ENCODE data around the gene MMD.

MMD gene

GRCh38 chr17:55418369-55419268 is 3.0 kb downstream of the MMD start:
- Histone ChIP-seq H2BK12ac (ENCODE audit: low read length) (no peak overlapping the region), H3K27ac (ENCODE audit: low read depth, low read length) (no peak overlapping the region), H3K4ac (ENCODE audit: low read depth, low read length) (no peak overlapping the region), H3K4me1 (ENCODE audit: control insufficient read depth in 1 of 2, insufficient read depth in 2 of 2, low read length in 2 of 2) (peaks cover 0 to 16% of the 10 kb centered on the region in 2 experiments), H4K8ac (ENCODE audit: low read depth, low read length) (no peak overlapping the region), H4K12ac (ENCODE audit: low read depth, low read length) (no peak overlapping the region), H2BK5ac (ENCODE audit: low read depth, low read length, poor library complexity) (no peak overlapping the region), H3K9me3 (ENCODE audit: insufficient read depth, low read depth, low read length) (no peaks in the 10 kb centered on the region), H3K79me2 (ENCODE audit: control insufficient read depth, insufficient read depth, low read length, poor library complexity) (peaks cover 11% of the 10 kb centered on the region), H3K14ac (ENCODE audit: low read length) (no peak overlapping the region), H3K4me3 (ENCODE audit: low read depth, low read length) (no peak overlapping the region), H3K23ac (ENCODE audit: low read length) (no peak overlapping the region), H3K79me1 (ENCODE audit: low read length) (peaks cover 14% of the 10 kb centered on the region), H3K18ac (ENCODE audit: low read length) (no peak overlapping the region), H4K91ac (ENCODE audit: low read depth, low read length) (no peak overlapping the region), H3K27me3 (ENCODE audit: insufficient read depth, low read length) (no peaks in the 10 kb centered on the region), H2AK5ac (ENCODE audit: low read length) (no peak overlapping the region), H3K4me2 (ENCODE audit: low read length) (no peak overlapping the region), H2AFZ (ENCODE audit: insufficient read depth, low read length, poor library complexity) (no peak overlapping the region), H3K36me3 (ENCODE audit: control insufficient read depth in 1 of 2, insufficient read depth in 2 of 2, low read length in 2 of 2) (peaks cover 2 to 3% of the 10 kb centered on the region in 2 experiments), H3K9ac (ENCODE audit: low read length) (no peak overlapping the region), H2BK120ac (ENCODE audit: insufficient read depth, low read length, poor library complexity) (no peak overlapping the region)
- no peak for DNase-seq
- WGBS (ENCODE audit: extremely low coverage, insufficient coverage, insufficient read length): no CpG with 5 or more reads among the region's 3 CpGs

GRCh38 chr17:55417411-55418268 is 4.0 kb downstream of the MMD start:
- no peak overlapping the region for H2AFZ ChIP-seq (ENCODE audit: insufficient read depth, low read length, poor library complexity)
- no peak overlapping the region for H2BK5ac ChIP-seq (ENCODE audit: low read depth, low read length, poor library complexity)
- no CpG with 5 or more reads among the region's 4 CpGs for WGBS (ENCODE audit: extremely low coverage, insufficient coverage, insufficient read length)
- H3K27me3 ChIP-seq (ENCODE audit: insufficient read depth, low read length): no peaks in the 10 kb centered on the region
- peaks cover 12% of the 10 kb centered on the region for H3K79me1 ChIP-seq (ENCODE audit: low read length)
- no peak for DNase-seq
- H3K14ac ChIP-seq (ENCODE audit: low read length): no peak overlapping the region
- H3K4me1 ChIP-seq (ENCODE audit: control insufficient read depth in 1 of 2, insufficient read depth in 2 of 2, low read length in 2 of 2): peaks cover 0 to 13% of the 10 kb centered on the region in 2 experiments
- no peak overlapping the region for H4K12ac ChIP-seq (ENCODE audit: low read depth, low read length)
- H3K23ac ChIP-seq (ENCODE audit: low read length): no peak overlapping the region
- no peak overlapping the region for H3K9ac ChIP-seq (ENCODE audit: low read length)
- H4K8ac ChIP-seq (ENCODE audit: low read depth, low read length): no peak overlapping the region
- peak overlapping the region; percentile 23 for H3K4ac ChIP-seq (ENCODE audit: low read depth, low read length)
- peaks cover 11% of the 10 kb centered on the region for H3K79me2 ChIP-seq (ENCODE audit: control insufficient read depth, insufficient read depth, low read length, poor library complexity)
- no peak overlapping the region for H3K18ac ChIP-seq (ENCODE audit: low read length)
- H3K4me2 ChIP-seq (ENCODE audit: low read length): no peak overlapping the region
- H2AK5ac ChIP-seq (ENCODE audit: low read length): no peak overlapping the region
- no peaks in the 10 kb centered on the region for H3K9me3 ChIP-seq (ENCODE audit: insufficient read depth, low read depth, low read length)
- H3K27ac ChIP-seq (ENCODE audit: low read depth, low read length): no peak overlapping the region
- no peak overlapping the region for H3K4me3 ChIP-seq (ENCODE audit: low read depth, low read length)
- H3K36me3 ChIP-seq (ENCODE audit: control insufficient read depth in 1 of 2, insufficient read depth in 2 of 2, low read length in 2 of 2): peaks cover 2 to 3% of the 10 kb centered on the region in 2 experiments
- no peak overlapping the region for H4K91ac ChIP-seq (ENCODE audit: low read depth, low read length)
- H2BK12ac ChIP-seq (ENCODE audit: low read length): no peak overlapping the region
- H2BK120ac ChIP-seq (ENCODE audit: insufficient read depth, low read length, poor library complexity): no peak overlapping the region

- no peaks in the 10 kb centered on the region for H3K9me3 ChIP-seq (ENCODE audit: insufficient read depth, low read depth, low read length)
- no peak overlapping the region for H3K14ac ChIP-seq (ENCODE audit: low read length)
- no peak overlapping the region for H3K4me3 ChIP-seq (ENCODE audit: low read depth, low read length)
- DNase-seq: peak; percentile 17 to 37
- H3K4ac ChIP-seq (ENCODE audit: low read depth, low read length): no peak overlapping the region
- H2BK120ac ChIP-seq (ENCODE audit: insufficient read depth, low read length, poor library complexity): no peak overlapping the region
- no peak overlapping the region for H4K12ac ChIP-seq (ENCODE audit: low read depth, low read length)
- no peak overlapping the region for H2BK5ac ChIP-seq (ENCODE audit: low read depth, low read length, poor library complexity)
- H3K27me3 ChIP-seq (ENCODE audit: insufficient read depth, low read length): no peaks in the 10 kb centered on the region
- H2BK12ac ChIP-seq (ENCODE audit: low read length): no peak overlapping the region
- no peak overlapping the region for H2AK5ac ChIP-seq (ENCODE audit: low read length)
- no peak overlapping the region for H3K9ac ChIP-seq (ENCODE audit: low read length)
- H3K79me1 ChIP-seq (ENCODE audit: low read length): peaks cover 11% of the 10 kb centered on the region
- H2AFZ ChIP-seq (ENCODE audit: insufficient read depth, low read length, poor library complexity): no peak overlapping the region
- H4K8ac ChIP-seq (ENCODE audit: low read depth, low read length): no peak overlapping the region
- peaks cover 5 to 8% of the 10 kb centered on the region in 2 experiments for H3K36me3 ChIP-seq (ENCODE audit: control insufficient read depth in 1 of 2, insufficient read depth in 2 of 2, low read length in 2 of 2)
- no peak overlapping the region for H3K4me2 ChIP-seq (ENCODE audit: low read length)
- WGBS (ENCODE audit: extremely low coverage, insufficient coverage, insufficient read length): 100% methylated on average over 1 of the region's 4 CpGs
- no peak overlapping the region for H3K23ac ChIP-seq (ENCODE audit: low read length)
- no peak overlapping the region for H3K18ac ChIP-seq (ENCODE audit: low read length)
- no peak overlapping the region for H4K91ac ChIP-seq (ENCODE audit: low read depth, low read length)
- H3K27ac ChIP-seq (ENCODE audit: low read depth, low read length): no peak overlapping the region
- peaks cover 0 to 13% of the 10 kb centered on the region in 2 experiments for H3K4me1 ChIP-seq (ENCODE audit: control insufficient read depth in 1 of 2, insufficient read depth in 2 of 2, low read length in 2 of 2)
- peaks cover 10% of the 10 kb centered on the region for H3K79me2 ChIP-seq (ENCODE audit: control insufficient read depth, insufficient read depth, low read length, poor library complexity)
Measured at GRCh38 chr17:55416470-55417052, 5.1 kb downstream of the MMD start.

- H3K27ac ChIP-seq (ENCODE audit: low read depth, low read length): no peak overlapping the region
- H2BK12ac ChIP-seq (ENCODE audit: low read length): no peak overlapping the region
- H2BK120ac ChIP-seq (ENCODE audit: insufficient read depth, low read length, poor library complexity): no peak overlapping the region
- H3K4ac ChIP-seq (ENCODE audit: low read depth, low read length): no peak overlapping the region
- no peaks in the 10 kb centered on the region for H3K9me3 ChIP-seq (ENCODE audit: insufficient read depth, low read depth, low read length)
- no peak overlapping the region for H2AFZ ChIP-seq (ENCODE audit: insufficient read depth, low read length, poor library complexity)
- H3K23ac ChIP-seq (ENCODE audit: low read length): no peak overlapping the region
- H4K8ac ChIP-seq (ENCODE audit: low read depth, low read length): no peak overlapping the region
- no peak overlapping the region for H3K14ac ChIP-seq (ENCODE audit: low read length)
- H4K12ac ChIP-seq (ENCODE audit: low read depth, low read length): no peak overlapping the region
- peaks cover 5% of the 10 kb centered on the region for H3K79me1 ChIP-seq (ENCODE audit: low read length)
- H2AK5ac ChIP-seq (ENCODE audit: low read length): no peak overlapping the region
- H4K91ac ChIP-seq (ENCODE audit: low read depth, low read length): no peak overlapping the region
- no peak overlapping the region for H3K4me2 ChIP-seq (ENCODE audit: low read length)
- H3K9ac ChIP-seq (ENCODE audit: low read length): no peak overlapping the region
- peaks cover 5% of the 10 kb centered on the region for H3K79me2 ChIP-seq (ENCODE audit: control insufficient read depth, insufficient read depth, low read length, poor library complexity)
- no peaks in the 10 kb centered on the region for H3K27me3 ChIP-seq (ENCODE audit: insufficient read depth, low read length)
- H3K4me3 ChIP-seq (ENCODE audit: low read depth, low read length): no peak overlapping the region
- H2BK5ac ChIP-seq (ENCODE audit: low read depth, low read length, poor library complexity): no peak overlapping the region
- H3K36me3 ChIP-seq (ENCODE audit: control insufficient read depth in 1 of 2, insufficient read depth in 2 of 2, low read length in 2 of 2): peaks cover 7 to 12% of the 10 kb centered on the region in 2 experiments
- H3K18ac ChIP-seq (ENCODE audit: low read length): no peak overlapping the region
- DNase-seq: no peak
- peaks cover 0 to 13% of the 10 kb centered on the region in 2 experiments for H3K4me1 ChIP-seq (ENCODE audit: control insufficient read depth in 1 of 2, insufficient read depth in 2 of 2, low read length in 2 of 2)
Measured at GRCh38 chr17:55416000-55416399, 5.6 kb downstream of the MMD start.
